ENCODE data around the gene ABLIM1.

ABLIM1 gene

DNA sequence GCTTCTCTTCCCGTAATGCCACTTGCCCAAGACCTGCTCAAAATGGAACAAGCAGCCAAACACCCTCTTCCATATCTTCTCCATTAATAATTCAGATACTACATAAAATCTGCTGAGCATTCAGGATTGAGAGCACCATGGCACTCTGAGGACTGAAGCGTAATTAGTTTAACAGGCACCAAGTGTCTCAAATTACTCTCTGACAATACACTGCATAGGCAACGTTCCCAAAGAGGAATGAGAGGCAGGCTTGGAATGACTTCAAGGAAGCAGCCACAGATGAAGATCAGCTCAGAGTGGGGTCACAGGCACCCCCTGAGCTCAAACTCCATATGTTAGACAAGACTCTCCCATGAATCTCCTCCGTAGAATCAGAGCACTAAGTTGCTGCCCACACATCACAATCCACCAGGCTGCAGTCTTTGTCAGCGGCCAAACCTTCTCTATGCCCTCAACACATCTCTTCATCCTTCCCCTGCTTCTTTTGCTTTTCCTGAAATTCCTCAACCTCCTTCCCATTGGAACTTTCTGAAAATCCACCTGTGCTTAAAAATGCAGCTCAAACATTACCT, 4.7 kb upstream of the ABLIM1 start:
- Histone ChIP-seq H3K14ac (ENCODE audit: low read length in 2 of 2) (no peak overlapping the region), H3K9me3 (ENCODE audit: control insufficient read depth, low read length) (no peaks in the 10 kb centered on the region), H3K27ac (ENCODE audit: low read length, poor library complexity, severe bottlenecking) (no peak overlapping the region), H3K23ac (ENCODE audit: low read length in 2 of 2) (no peak overlapping the region), H4K91ac (ENCODE audit: low read length) (no peak overlapping the region), H3K4me1 (ENCODE audit: control insufficient read depth, insufficient read depth, low read depth, low read length) (peaks cover 9% of the 10 kb centered on the region), H2AFZ (ENCODE audit: low read depth, low read length) (no peak overlapping the region), H2AK5ac (ENCODE audit: low read length, severe bottlenecking) (peak overlapping the region; percentile 38), H3K18ac (ENCODE audit: low read depth in 1 of 2, low read length in 2 of 2) (no peak overlapping the region), H3K4ac (ENCODE audit: low read depth in 1 of 2, low read length in 2 of 2) (no peak overlapping the region), H3K27me3 (ENCODE audit: control insufficient read depth in 1 of 2, insufficient read depth in 1 of 2, low read length in 2 of 2) (peaks cover 0 to 20% of the 10 kb centered on the region in 2 experiments), H4K8ac (ENCODE audit: low read length) (no peak overlapping the region), H2BK12ac (ENCODE audit: low read length in 2 of 2) (no peak overlapping the region), H3K4me2 (ENCODE audit: low read length, poor library complexity, severe bottlenecking) (no peak overlapping the region), H2BK15ac (ENCODE audit: low read depth, poor library complexity, severe bottlenecking) (no peak overlapping the region), H3K79me1 (replicated peaks; ENCODE audit: low read length, poor library complexity, severe bottlenecking) (peaks cover 4% of the 10 kb centered on the region), H3K9ac (ENCODE audit: low read length) (no peak overlapping the region), H2BK5ac (ENCODE audit: low read depth, low read length, poor library complexity, severe bottlenecking) (no peak overlapping the region), H3K36me3 (ENCODE audit: control insufficient read depth in 1 of 2, insufficient read depth in 2 of 2, low read depth in 1 of 2, low read length in 2 of 2) (no peaks in the 10 kb centered on the region), H2BK120ac (ENCODE audit: low read depth, low read length) (no peak overlapping the region), H3K4me3 (ENCODE audit: insufficient read depth in 1 of 2, low read depth in 1 of 2, low read length in 2 of 2) (no peak overlapping the region)
- WGBS: 71% methylated on average over 5 of the region's 5 CpGs
- DNase-seq: no peak

GRCh38 chr10:114661212-114661880, 3.3 kb upstream of the ABLIM1 start:
- DNase-seq: no peak
- H3K79me1 ChIP-seq (replicated peaks; ENCODE audit: low read length, poor library complexity, severe bottlenecking): peaks cover 3% of the 10 kb centered on the region
- no peak overlapping the region for H3K9ac ChIP-seq (ENCODE audit: low read length)
- no peak overlapping the region for H2AFZ ChIP-seq (ENCODE audit: low read depth, low read length)
- no peak overlapping the region for H2BK120ac ChIP-seq (ENCODE audit: low read depth, low read length)
- H3K27me3 ChIP-seq (ENCODE audit: control insufficient read depth in 1 of 2, insufficient read depth in 1 of 2, low read length in 2 of 2): peaks cover 0 to 20% of the 10 kb centered on the region in 2 experiments
- no peak overlapping the region for H2BK12ac ChIP-seq (ENCODE audit: low read length in 2 of 2)
- H2BK15ac ChIP-seq (ENCODE audit: low read depth, poor library complexity, severe bottlenecking): no peak overlapping the region
- H3K36me3 ChIP-seq (ENCODE audit: control insufficient read depth in 1 of 2, insufficient read depth in 2 of 2, low read depth in 1 of 2, low read length in 2 of 2): no peaks in the 10 kb centered on the region
- no peaks in the 10 kb centered on the region for H3K9me3 ChIP-seq (ENCODE audit: control insufficient read depth, low read length)
- no peak overlapping the region for H4K8ac ChIP-seq (ENCODE audit: low read length)
- peak overlapping the region; percentile 16 for H2AK5ac ChIP-seq (ENCODE audit: low read length, severe bottlenecking)
- no peak overlapping the region for H2BK5ac ChIP-seq (ENCODE audit: low read depth, low read length, poor library complexity, severe bottlenecking)
- no peak overlapping the region for H3K14ac ChIP-seq (ENCODE audit: low read length in 2 of 2)
- H3K27ac ChIP-seq (ENCODE audit: low read length, poor library complexity, severe bottlenecking): no peak overlapping the region
- no peak overlapping the region for H3K4me3 ChIP-seq (ENCODE audit: insufficient read depth in 1 of 2, low read depth in 1 of 2, low read length in 2 of 2)
- no peak overlapping the region for H3K4me2 ChIP-seq (ENCODE audit: low read length, poor library complexity, severe bottlenecking)
- peaks cover 9% of the 10 kb centered on the region for H3K4me1 ChIP-seq (ENCODE audit: control insufficient read depth, insufficient read depth, low read depth, low read length)
- 100% methylated on average over 2 of the region's 3 CpGs for WGBS
- H3K4ac ChIP-seq (ENCODE audit: low read depth in 1 of 2, low read length in 2 of 2): no peak overlapping the region
- no peak overlapping the region for H4K91ac ChIP-seq (ENCODE audit: low read length)
- H3K23ac ChIP-seq (ENCODE audit: low read length in 2 of 2): no peak overlapping the region
- H3K18ac ChIP-seq (ENCODE audit: low read depth in 1 of 2, low read length in 2 of 2): no peak overlapping the region

DNA sequence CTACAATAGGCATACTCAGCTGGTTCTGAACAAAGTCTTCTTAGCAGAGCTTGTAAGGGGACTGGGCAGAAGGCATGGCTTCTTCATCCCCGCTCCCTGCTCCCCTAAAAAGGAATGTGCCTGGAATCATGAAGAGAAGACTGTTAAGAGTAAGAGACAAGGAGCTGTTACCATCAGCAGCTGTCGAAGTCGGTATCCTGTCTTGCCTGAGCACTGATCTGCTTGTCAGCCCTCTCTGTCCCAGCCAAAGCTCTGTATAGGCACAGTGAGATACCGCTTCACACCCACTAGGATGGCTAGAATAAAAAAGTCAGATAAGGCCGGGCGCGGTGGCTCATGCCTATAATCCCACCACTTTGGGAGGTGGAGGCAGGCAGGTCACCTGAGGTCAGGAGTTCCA, 2.4 kb downstream of the ABLIM1 start:
- H3K36me3 ChIP-seq (ENCODE audit: control insufficient read depth in 1 of 2, insufficient read depth in 2 of 2, low read depth in 1 of 2, low read length in 2 of 2): no peaks in the 10 kb centered on the region
- no peak overlapping the region for H3K4ac ChIP-seq (ENCODE audit: low read depth in 1 of 2, low read length in 2 of 2)
- 92% methylated on average over 7 of the region's 7 CpGs for WGBS
- no peak overlapping the region for H3K4me3 ChIP-seq (ENCODE audit: insufficient read depth in 1 of 2, low read depth in 1 of 2, low read length in 2 of 2)
- no peak overlapping the region for H2BK15ac ChIP-seq (ENCODE audit: low read depth, poor library complexity, severe bottlenecking)
- no peaks in the 10 kb centered on the region for H3K27me3 ChIP-seq (ENCODE audit: control insufficient read depth in 1 of 2, insufficient read depth in 1 of 2, low read length in 2 of 2)
- H3K79me1 ChIP-seq (replicated peaks; ENCODE audit: low read length, poor library complexity, severe bottlenecking): peaks cover 3% of the 10 kb centered on the region
- H2AK5ac ChIP-seq (ENCODE audit: low read length, severe bottlenecking): no peak overlapping the region
- no peak overlapping the region for H4K8ac ChIP-seq (ENCODE audit: low read length)
- H4K91ac ChIP-seq (ENCODE audit: low read length): peak overlapping the region; percentile 62
- no peak overlapping the region for H3K27ac ChIP-seq (ENCODE audit: low read length, poor library complexity, severe bottlenecking)
- H3K18ac ChIP-seq (ENCODE audit: low read depth in 1 of 2, low read length in 2 of 2): no peak overlapping the region
- no peak overlapping the region for H2BK5ac ChIP-seq (ENCODE audit: low read depth, low read length, poor library complexity, severe bottlenecking)
- H2BK120ac ChIP-seq (ENCODE audit: low read depth, low read length): no peak overlapping the region
- H2BK12ac ChIP-seq (ENCODE audit: low read length in 2 of 2): no peak overlapping the region
- no peaks in the 10 kb centered on the region for H3K9me3 ChIP-seq (ENCODE audit: control insufficient read depth, low read length)
- H3K23ac ChIP-seq (ENCODE audit: low read length in 2 of 2): no peak overlapping the region
- no peak overlapping the region for H2AFZ ChIP-seq (ENCODE audit: low read depth, low read length)
- H3K9ac ChIP-seq (ENCODE audit: low read length): no peak overlapping the region
- no peak for DNase-seq
- no peak overlapping the region for H3K4me2 ChIP-seq (ENCODE audit: low read length, poor library complexity, severe bottlenecking)
- H3K14ac ChIP-seq (ENCODE audit: low read length in 2 of 2): no peak overlapping the region
- H3K4me1 ChIP-seq (ENCODE audit: control insufficient read depth, insufficient read depth, low read depth, low read length): no peaks in the 10 kb centered on the region

DNA sequence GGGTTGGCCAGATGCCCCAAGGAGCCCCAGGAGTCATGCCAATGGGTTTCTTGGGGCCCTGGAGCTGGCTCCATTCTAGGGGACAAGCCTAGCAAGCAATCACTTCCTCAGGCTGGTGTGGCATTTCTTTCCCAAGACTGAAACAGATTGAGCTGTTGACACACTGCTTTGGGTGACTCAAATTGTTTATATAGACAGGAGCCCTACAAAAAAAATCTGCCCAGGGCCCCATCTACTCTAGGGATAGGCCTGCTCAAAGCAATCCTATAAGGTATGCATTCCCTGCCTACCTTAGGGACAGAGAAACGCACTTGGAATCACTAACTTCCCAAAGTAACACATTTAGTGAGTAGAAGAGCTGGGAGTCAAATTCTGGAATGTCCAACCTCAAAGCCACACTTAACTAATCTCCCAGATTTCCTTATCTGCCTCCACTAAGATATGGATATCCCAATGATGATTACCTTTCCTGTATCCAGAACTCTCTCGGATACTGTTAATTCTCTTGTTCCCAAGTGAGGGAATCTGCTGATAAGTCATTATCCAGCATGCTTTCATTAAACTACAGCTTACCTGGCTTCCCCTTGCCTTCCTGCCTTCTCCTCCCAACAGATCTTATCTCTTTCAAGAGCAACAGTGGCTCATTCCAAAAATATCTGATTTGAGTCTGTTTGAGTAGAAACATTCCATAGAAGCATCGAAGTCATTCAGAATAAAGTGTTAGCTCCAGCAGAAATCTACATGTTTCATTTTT, 3.1 kb downstream of the ABLIM1 start:
- Histone ChIP-seq H3K79me1 (replicated peaks; ENCODE audit: low read length, poor library complexity, severe bottlenecking) (peaks cover 3% of the 10 kb centered on the region), H4K91ac (ENCODE audit: low read length) (no peak overlapping the region), H2BK15ac (ENCODE audit: low read depth, poor library complexity, severe bottlenecking) (no peak overlapping the region), H3K9ac (ENCODE audit: low read length) (no peak overlapping the region), H3K27ac (ENCODE audit: low read length, poor library complexity, severe bottlenecking) (no peak overlapping the region), H3K4ac (ENCODE audit: low read depth in 1 of 2, low read length in 2 of 2) (no peak overlapping the region), H2BK120ac (ENCODE audit: low read depth, low read length) (no peak overlapping the region), H2AFZ (ENCODE audit: low read depth, low read length) (no peak overlapping the region), H3K4me2 (ENCODE audit: low read length, poor library complexity, severe bottlenecking) (no peak overlapping the region), H3K9me3 (ENCODE audit: control insufficient read depth, low read length) (no peaks in the 10 kb centered on the region), H2AK5ac (ENCODE audit: low read length, severe bottlenecking) (no peak overlapping the region), H3K23ac (ENCODE audit: low read length in 2 of 2) (no peak overlapping the region), H3K27me3 (ENCODE audit: control insufficient read depth in 1 of 2, insufficient read depth in 1 of 2, low read length in 2 of 2) (no peaks in the 10 kb centered on the region), H3K18ac (ENCODE audit: low read depth in 1 of 2, low read length in 2 of 2) (no peak overlapping the region), H3K36me3 (ENCODE audit: control insufficient read depth in 1 of 2, insufficient read depth in 2 of 2, low read depth in 1 of 2, low read length in 2 of 2) (no peaks in the 10 kb centered on the region), H3K4me1 (ENCODE audit: control insufficient read depth, insufficient read depth, low read depth, low read length) (no peaks in the 10 kb centered on the region), H3K14ac (ENCODE audit: low read length in 2 of 2) (no peak overlapping the region), H3K4me3 (ENCODE audit: insufficient read depth in 1 of 2, low read depth in 1 of 2, low read length in 2 of 2) (no peak overlapping the region), H4K8ac (ENCODE audit: low read length) (no peak overlapping the region), H2BK5ac (ENCODE audit: low read depth, low read length, poor library complexity, severe bottlenecking) (no peak overlapping the region), H2BK12ac (ENCODE audit: low read length in 2 of 2) (no peak overlapping the region)
- no peak for DNase-seq
- 76% methylated on average over 2 of the region's 3 CpGs for WGBS

Data from mesenchymal stem cell (in vitro differentiated cells and primary cell).